Tongue (tissue), 2 donors: ENCODE data around the gene FARS2. TPM values are rescaled to one million over a fixed set of nuclear protein-coding genes. Genes with fewer than 3 reads are reported as not detected.
"Not testable (repeated sequence)": the region's sequence is repeated elsewhere in the genome, so short reads cannot be mapped to it uniquely, and the experiment has no call there.

Source experiments
- DNase-seq: peaks from one replicate; pipeline ENCODE4 v3.0.0-alpha.2; 2015
- total RNA-seq: library from RNA; depleted of rRNA; stranded (reverse); fragments of >200 nt; gene quantifications from one replicate; pipeline ENCODE4 v1.2.3, GENCODE V29; 2014

FARS2 gene
- total RNA-seq, 1 donor from 2014 or later = 38.8 TPM

DNA sequence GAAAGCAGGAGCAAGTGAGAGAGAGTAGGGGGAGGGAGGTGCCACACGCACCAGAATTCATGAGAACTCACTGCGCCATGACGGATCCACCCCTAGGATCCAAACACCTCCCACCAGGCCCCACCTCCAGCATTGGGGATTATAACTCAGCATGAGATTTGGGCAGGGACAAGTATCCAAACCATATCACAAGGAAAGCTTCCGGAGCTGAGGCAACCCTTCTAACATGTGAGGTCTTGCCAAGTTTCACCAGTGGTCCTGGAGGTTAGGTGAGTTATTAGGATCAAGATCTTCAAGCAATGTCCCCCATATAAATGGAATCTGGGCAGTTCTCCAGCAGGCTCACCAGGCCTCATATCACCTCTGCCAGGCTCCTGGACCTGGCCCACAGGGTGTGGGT lies 437.0 kb downstream of the FARS2 start:
- no peak for DNase-seq

DNA sequence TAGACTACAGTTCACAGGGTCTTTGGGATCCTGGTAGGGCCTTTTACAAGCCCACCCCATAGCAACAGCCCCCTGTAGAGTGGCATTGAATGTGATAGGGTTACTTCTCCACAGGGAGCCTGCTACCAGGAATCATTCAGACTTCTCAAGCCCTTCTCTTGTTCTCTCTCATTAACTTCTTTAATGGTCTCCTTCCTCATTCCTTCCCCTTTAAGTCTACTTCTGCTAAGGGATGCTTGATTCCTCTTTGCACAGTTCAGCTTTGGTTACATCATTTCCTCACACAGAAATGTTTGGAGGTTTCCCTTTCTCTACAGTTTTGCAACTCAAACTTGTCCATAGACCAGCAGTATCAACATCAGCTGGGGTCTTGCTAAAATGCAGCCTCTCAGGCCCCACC lies 437.8 kb downstream of the FARS2 start:
- DNase-seq = not testable (repeated sequence)

DNA sequence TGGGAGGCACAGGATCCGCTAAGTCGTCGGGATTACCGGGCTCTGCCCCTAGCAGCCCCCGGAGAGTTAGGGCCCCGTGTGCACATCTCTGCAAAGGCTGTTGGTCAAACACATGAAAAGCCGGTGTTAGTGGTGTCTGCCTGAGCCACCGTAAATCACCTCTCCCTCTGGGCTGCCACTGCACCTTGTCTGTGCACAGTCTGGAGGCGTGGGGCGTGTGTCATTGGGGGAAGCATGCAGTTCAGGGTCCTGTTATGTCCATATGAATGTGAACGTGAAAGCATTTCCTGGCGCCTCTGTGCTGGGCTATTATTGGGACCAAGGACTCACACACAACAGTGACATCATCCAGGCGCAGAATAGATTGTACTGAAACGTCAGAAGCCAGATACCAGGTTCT lies 439.9 kb downstream of the FARS2 start:
- peak; percentile 31 for DNase-seq

DNA sequence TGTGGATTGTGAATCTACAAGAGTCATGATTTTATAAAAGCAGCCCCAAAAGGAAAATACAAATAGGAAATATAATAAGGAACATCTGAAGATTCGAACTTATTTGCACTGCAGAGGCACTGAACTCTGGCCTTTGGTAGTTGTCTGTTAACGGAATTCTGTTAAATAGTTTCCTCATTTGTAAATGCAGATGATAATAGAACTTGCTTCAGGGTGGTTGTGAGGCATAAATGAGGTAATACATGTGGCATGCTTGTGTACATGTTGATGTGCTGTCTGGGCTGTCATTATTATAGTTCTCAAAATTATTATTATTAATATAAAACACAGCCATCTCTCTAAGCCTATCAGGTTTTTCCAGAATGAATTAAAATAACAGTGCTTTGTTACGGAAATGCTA lies 443.4 kb downstream of the FARS2 start:
- DNase-seq = no peak

DNA sequence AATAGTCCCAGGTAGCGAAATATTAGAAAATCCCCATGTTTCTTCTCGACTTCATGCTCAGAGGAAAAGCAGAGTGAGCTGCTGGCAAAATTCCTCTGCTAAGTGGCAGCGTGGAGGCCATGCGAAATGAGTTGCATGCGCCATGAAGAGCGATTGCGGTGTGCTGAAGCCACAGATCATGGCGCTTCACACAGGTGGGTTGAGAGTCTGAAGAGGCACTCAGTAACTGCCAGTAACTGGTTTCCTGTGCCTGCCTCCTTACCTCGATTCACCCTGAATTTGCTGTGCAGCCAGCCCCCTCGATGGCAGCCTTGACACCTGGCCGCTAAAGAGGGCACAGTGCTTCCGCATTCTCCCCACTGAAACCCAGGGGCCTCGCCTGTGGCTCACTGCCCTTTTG lies 443.9 kb downstream of the FARS2 start:
- DNase-seq = no peak

DNA sequence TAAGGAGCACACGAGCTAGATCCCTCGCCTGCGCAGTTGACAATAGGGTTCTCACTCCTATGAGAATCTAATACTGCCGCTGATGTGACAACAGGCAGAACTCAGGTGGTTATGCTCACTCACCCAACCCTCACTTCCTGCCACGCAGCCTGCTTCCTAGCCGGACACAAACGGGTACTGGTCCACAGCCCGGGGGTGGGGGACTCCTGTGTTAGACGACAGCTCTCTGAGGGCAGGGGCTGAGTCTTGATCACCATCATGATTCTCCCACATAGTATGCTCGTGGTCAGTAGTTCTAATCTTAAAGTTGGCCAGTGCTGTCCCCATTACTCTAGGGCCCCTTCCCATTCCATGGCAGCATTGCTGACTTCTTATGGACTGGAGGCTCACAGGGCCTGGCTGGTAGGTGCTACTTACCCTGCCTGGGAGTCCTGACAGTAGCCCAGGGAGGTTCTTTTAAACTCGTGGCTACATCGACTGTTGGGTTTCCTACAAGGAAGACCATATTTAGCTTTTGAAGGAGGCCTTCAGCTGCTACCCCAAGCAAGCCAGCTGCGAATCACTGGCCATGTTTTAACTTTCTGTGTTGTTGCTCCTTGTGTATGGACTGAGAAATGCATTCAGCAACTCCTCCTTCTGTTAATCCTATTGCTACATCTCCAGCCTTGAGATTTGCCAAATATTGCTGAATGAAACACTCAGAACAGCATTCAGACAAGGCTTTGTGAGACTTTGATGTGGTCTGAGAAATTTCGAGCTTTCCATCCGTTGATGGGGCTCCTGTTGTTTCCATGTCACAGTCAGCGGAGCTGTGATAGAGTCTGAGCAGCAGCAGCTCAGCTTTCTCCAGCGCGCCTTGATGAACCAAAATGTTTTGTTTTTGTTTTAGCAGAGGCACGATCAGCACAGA lies 445.1 kb downstream of the FARS2 start:
- no peak for DNase-seq

DNA sequence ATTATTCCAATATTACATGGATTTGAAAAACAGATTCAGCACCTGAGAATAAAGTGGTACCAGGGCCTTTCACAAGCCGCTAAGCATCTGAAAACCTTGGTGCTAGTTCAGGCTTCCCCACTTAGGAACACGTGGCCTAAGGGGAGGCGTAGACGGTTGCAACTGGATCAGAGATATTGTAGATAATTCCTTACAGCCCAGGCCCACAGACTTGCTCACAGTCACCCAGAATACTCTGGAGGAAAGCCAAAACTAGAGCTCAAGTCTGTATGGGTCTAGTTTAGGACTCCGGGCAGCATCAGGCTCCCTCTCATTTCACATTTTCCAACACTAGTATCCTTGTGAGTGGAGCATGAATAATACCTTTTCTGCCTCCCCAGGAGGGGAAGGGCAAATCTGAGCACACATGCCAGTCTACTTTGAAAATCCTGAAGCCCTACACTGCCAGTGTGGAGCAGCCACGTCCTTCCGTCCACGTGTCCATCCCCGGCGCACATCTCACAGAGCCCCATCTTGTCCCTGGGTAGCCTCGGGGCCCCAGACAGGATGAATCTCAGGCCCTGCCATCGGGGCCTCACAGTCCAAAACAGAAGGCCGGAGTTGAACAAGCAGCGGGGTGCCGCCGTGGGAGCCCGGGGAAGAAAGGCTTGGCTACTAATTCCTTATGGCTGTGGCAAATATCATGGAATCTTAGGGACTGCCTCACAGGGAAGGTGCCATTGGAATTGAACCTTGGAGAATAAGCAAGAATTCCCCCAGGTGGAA lies 446.1 kb downstream of the FARS2 start:
- DNase-seq = no peak

DNA sequence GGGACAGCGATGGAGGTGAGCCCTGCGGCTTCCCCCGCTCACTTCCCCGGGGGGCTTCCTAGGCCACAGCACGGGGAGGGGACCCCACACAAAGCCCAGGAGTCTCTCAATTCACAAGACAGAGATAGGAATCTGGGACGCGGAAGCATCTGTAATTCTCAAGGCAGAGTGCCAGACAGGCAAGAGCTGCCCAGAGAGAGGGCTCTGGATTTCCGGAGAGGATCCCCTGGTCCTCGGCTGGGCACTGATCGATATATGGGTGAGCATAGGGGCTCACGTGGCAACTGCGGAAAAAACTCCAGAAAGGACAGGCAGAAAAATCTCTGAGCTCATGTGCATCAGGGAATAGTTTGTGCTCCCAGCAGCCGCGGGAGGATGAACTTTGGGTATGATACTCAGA lies 449.2 kb downstream of the FARS2 start:
- DNase-seq = no peak

DNA sequence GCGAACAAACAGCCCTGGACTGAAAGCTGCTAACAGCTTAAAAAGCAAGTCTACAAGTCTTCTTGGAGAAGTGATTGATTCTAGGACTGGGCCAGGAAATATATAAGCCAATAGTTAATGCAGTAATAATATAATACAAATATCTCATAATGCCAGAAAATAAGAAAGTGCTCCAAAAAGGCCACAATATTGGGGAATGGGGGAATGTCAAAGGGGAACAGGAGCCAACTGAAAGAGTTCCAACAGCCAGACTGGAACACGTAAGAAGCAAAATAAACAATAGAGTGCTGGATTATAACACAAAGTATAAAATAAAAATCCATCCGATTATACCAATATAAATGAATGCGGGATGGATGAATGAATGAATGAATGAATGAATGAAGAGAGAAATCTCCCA lies 449.6 kb downstream of the FARS2 start:
- DNase-seq = no peak

DNA sequence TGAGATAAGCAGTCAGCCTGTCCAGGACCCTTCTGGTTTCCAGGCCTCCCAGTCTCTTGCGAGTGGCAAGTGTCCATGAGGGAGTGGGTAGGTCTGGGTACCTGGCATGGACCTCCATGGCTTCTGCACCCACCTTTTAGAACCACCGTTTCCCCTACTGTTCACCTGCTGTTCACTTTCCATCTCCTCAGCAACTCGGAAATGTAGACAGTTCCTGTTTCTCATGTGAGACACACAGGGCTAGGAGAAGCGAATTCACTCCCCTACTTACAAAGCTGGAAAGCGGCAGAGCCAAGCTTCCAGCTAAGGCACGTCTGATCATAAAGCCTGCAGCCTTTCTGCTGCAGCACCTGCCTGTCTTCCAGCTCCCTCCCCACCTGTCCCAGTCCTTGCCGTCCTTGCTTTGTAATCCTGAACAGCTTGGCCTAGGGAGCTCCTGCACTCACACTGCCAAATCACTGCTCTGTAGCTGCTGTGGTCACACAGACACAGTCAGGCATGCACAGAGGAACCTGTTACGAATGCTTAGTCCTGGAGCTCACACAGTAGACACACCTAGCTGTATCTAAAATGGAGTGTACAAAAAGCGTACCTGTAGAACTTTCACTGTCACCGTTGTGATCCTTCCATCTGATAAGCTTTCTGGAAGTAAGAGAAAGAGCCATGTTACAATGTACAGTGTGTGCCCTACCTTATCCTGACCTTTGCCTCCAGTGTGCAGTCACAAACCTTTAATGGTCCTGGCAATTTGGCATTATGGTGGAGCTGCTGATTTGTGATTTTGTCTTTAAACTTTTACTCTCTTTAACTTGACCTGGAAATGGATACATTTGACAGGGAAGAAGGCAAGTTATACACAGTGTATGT lies 451.3 kb downstream of the FARS2 start:
- DNase-seq = no peak

DNA sequence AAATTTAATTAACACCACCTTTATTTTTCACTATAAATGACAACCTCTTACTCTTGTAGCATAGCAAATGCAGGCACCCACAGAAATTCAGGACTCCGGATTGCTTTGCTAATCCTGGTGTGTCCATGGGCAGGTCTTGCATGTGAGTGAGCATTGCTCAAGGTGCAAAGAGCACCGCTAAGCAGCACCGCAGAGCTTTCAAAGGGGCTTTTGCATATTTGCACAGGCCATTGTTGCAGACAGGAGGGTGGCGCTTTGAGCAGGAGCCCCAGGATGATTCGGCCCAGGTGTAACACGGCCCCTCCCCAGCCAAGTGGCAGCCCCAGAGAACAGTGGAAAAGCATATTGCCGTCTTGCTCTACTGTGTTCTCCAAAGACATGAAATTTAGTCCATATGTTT lies 452.2 kb downstream of the FARS2 start:
- no peak for DNase-seq

DNA sequence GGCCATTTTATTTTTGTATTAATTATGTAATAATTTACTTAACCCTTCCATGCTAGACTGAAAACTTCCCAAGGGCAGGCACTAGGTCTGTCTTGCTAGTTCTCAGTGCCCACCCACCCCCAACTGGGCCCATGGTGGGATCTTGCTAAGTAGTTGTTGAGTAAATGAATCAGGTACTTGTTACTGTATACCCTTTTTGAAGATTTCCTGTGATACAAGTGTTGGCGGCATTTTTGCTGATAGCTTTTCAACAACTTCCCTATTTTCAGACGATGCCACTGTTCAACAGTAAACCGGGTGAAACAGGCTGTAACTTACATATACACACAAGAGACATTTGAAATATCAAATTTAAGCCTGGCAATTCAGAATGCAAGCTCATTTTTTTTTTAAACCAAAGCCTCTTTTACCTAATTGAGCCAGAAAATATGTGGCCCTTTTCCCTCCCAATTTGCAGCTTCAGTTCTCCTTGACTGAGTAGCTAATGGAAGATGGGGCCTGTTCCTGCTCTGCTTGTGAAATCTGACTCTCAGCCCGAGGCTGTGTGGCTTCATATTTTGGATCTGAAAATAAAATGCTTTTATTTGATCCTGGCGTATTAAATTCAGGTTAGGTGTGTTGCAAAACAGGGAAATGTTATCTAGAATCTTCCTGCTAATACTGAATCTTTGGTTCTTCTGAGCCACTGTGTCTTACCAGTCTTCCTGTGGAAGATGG lies 457.1 kb downstream of the FARS2 start:
- DNase-seq = no peak

DNA sequence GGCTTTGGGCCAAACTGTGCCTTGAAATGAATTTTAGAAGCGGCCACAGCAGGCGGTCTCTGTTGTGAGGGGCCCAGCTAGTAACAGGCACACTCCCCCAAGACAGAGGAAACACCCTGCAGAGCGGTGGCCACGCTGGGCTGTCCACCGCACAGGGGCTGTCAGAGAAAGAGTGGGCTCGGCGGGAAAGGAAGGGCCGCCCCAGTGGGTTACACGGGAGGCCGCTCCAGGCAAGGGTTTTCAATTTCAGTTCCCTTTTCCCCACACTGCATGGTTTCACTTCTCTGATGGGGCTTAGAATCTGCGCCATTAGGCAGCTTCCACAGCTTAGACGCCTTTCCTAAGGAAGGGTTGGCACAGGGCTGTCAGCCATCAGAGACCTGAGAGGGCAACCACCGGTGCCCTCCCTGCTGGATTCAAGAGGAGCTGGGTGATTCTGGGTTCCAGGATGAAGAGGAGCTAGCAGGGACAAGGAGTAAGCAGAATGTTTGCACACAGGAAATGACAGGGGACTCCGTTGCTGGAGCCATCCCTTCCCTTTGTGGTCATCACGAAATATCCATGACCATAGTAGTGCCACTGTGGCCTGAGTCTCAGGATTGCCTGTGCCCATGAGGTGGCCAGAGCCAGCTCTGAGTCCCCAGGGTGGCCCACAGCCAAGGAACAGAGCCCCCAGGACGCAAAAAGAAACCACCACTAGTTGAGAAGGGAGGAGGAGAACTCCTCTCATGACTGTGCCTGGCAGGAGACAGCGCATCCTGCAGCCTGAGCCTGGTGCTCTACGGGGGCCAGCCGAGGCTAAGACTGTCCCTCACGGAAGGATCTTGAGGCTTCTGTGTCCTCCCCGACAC lies 462.8 kb downstream of the FARS2 start:
- no peak for DNase-seq

DNA sequence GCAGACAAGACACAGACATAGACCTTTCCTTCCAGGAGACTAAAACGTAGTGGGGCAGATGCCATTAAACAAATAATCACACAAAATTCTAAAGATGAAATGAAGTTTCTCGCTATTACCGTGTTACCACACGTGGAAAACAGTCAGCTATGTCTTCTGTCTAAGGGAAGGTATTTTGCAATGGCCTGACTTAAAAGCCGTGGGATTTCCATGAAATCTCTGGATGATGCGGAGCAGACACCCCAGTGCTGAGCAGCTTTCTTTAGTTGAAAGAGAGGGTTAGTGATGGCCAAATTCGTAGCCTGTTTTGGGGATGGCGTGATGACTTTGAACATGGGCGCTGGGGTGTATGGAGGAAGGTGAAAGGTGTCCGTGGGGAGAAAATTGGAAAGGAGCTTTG lies 463.6 kb downstream of the FARS2 start:
- DNase-seq = no peak

DNA sequence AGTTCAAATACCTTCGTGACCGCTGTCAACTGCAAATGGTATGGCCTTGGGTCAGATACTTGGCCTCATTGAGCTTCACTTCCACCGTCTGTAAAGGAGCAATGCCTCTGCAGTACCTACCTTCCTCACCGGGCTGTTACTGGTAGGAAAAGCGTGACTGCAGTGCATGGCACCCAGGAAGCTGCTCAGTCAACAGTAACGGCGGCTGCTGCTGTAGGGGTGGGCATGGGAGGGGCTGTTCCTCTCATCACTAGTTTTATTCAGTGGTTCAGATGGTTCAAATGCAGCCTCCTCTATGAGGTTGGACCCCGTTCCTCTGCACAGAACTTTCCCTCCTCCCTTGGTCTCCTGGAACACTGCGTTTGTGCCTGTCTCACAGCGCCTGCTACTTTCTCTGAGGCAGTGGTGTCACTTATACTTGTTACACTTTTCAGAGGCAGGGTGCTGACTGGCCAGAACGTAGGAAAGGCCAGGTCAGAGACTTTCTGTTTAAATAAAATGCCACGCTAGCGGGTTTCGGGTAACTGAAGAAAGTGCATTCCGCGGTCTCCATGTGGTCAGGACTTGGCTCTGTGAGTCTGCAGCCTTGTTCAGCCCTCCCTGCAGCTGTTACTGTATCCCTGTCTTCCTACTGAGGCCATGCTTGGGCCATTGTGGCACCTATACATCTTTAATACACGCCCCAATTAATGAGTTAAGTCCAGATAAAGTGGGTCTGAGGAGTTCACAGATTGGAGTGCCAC lies 465.8 kb downstream of the FARS2 start:
- no peak for DNase-seq

DNA sequence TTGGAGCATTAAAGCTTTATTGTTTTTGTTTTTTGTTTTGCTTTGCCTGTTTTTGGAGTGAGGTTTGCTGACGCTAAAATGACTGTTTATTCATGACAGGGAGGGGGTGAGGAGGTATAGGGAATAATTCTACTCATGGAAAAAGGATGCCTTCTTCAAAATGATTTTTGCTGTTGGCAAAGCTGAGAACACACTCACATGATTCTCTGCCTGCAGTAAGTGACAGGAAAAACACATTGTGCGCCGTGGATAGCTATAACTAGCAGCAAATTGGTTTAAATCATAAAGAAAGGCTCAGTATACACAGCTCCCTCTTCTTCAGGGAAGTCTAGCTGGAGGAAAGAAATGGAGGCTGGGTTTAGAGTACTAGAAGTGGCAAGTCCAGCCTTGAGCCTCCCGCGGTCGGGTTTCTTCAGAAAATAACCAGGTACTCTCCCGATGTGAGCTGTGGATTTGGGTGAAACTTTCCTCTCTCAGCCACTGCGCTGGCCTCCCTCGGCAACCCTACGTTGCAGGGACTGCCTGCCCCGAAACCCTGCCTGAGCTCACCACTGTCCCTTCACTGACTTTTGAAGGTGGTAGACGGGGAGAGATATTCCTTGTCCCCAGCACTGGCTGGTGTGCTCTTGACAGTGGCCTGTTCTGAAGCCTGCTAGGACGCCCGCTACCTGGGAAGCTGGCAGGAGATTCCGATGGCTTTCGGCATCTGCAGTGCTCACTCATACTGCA lies 467.2 kb downstream of the FARS2 start:
- no peak for DNase-seq

DNA sequence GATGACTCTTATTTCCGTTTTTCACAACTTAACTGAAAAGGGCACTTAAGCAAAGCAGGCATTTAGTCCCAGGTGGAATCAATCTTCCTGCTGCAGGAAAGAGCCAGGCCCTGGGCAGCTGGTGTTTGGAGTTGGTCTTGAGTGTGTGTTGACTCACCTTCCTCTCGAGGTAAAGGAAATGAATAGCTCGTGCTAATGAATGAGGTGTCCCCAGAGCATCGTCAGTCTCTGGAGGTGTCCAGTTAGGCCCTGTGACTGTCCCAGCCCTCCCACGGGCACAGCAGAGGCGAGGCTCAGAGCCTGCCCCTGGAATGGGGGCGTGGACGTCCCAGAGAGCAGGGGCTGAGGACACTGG lies 467.7 kb downstream of the FARS2 start:
- DNase-seq = no peak

DNA sequence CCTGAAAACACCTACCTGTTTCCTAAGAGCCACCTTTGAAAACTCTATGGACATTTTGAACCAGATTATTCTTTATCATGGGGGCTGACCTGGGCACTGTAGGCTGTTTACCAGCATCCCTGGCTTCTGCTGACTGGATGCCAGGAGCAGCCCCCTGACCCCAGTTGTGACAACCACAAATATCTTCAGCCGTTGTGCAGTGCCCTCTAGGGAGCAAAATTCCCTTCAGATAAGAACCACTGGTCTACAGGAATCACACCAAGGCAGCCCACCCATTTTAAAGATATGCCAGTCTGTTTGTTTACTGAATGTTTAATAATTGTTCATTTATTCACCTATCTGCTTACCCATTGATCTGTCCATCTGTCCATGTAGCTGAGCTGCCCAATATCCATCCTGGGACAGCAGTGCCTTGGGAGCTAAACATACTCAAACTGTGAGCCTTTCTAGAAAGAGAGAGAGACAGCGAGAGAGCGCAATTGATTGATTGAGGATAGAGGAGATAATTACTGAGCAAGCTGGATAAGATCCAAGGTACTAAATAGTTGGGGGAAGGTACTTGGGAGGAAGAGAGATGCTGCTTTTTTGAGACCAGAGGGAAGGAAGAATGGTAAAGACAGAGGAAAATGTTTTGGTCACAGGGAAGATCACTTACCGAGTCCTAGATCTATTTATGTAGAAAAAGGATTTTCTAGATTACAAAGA lies 468.7 kb downstream of the FARS2 start:
- no peak for DNase-seq
